Left ventricle myocardium inferior (tissue), 1 donor: ENCODE measurements around the gene SYMPK. TPM values are rescaled to one million over a fixed set of nuclear protein-coding genes. Genes with fewer than 3 reads are reported as not detected.

Source experiments
- DNase-seq: peaks from one replicate; pipeline ENCODE4 v3.0.0-alpha.2; 2020
- H3K27ac ChIP-seq: fragments of 200-600 bp; replicated peaks from 2 replicates; pipeline ENCODE4 v1.8.0; 2021
- H3K27me3 ChIP-seq: fragments of 200-600 bp; 2 replicates; pipeline ENCODE4 v1.8.0; 2021; ENCODE audit warnings: low read depth
- H3K36me3 ChIP-seq: fragments of 200-600 bp; 2 replicates; pipeline ENCODE4 v1.8.0; 2021
- H3K4me1 ChIP-seq: fragments of 200-600 bp; 2 replicates; pipeline ENCODE4 v1.8.0; 2021
- H3K4me3 ChIP-seq: fragments of 200-600 bp; 2 replicates; pipeline ENCODE4 v1.8.0; 2021; ENCODE audit warnings: mild to moderate bottlenecking, moderate library complexity
- H3K9me3 ChIP-seq: fragments of 200-600 bp; replicated peaks from 2 replicates; pipeline ENCODE4 v1.8.0; 2021
- intact Hi-C: fragments of 100-400 bp; cut with micrococcal nuclease; formaldehyde crosslinking; loops from one replicate; pipeline ENCODE4 v1.11.0; 2022
- total RNA-seq: library from RNA; stranded (reverse); fragmentation: NEBNext Ultra II Directional; extraction: Animal tissue kit (Norgen Biotek cat#: 25700); gene quantifications from one replicate; pipeline ENCODE4 v1.2.1, GENCODE V29; 2021
- TF ChIP-seq, protein P1 (sequence below): fragments of 200-600 bp; IDR thresholded peaks from 2 replicates; pipeline ENCODE4 v1.8.0; 2021; ENCODE audit warnings: antibody characterized with exemption, mild to moderate bottlenecking, borderline replicate concordance
- donor health status: DM: no; HTN: yes; CAD: no; lungs with severe emphysema.

SYMPK gene
- total RNA-seq, 1 donor from 2014 or later = 35.9 TPM

GRCh38 chr19:45820413-45821102 is 42.4 kb downstream of the SYMPK start:
- DNase-seq = no peak
- no peak overlapping the region for H3K27ac ChIP-seq
- intact Hi-C loops = no loop called here
- H3K4me3 ChIP-seq = no peak overlapping the region
- peaks cover 21% of the 10 kb centered on the region for H3K4me1 ChIP-seq
- no peaks in the 10 kb centered on the region for H3K9me3 ChIP-seq
- no peaks in the 10 kb centered on the region for H3K27me3 ChIP-seq
- H3K36me3 ChIP-seq = peaks cover 52% of the 10 kb centered on the region
- TF ChIP-seq, protein P1, sequence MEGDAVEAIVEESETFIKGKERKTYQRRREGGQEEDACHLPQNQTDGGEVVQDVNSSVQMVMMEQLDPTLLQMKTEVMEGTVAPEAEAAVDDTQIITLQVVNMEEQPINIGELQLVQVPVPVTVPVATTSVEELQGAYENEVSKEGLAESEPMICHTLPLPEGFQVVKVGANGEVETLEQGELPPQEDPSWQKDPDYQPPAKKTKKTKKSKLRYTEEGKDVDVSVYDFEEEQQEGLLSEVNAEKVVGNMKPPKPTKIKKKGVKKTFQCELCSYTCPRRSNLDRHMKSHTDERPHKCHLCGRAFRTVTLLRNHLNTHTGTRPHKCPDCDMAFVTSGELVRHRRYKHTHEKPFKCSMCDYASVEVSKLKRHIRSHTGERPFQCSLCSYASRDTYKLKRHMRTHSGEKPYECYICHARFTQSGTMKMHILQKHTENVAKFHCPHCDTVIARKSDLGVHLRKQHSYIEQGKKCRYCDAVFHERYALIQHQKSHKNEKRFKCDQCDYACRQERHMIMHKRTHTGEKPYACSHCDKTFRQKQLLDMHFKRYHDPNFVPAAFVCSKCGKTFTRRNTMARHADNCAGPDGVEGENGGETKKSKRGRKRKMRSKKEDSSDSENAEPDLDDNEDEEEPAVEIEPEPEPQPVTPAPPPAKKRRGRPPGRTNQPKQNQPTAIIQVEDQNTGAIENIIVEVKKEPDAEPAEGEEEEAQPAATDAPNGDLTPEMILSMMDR = no peak

GRCh38 chr19:45819769-45820168 is 43.2 kb downstream of the SYMPK start:
- Histone ChIP-seq H3K4me3 (no peak overlapping the region), H3K4me1 (peaks cover 29% of the 10 kb centered on the region), H3K27me3 (peaks cover 8% of the 10 kb centered on the region), H3K9me3 (no peaks in the 10 kb centered on the region), H3K27ac (no peak overlapping the region), H3K36me3 (peaks cover 44% of the 10 kb centered on the region)
- intact Hi-C loops = no loop called here
- TF ChIP-seq, protein P1 = no peak
- no peak for DNase-seq

GRCh38 chr19:45817725-45818301 is 45.1 kb downstream of the SYMPK start:
- intact Hi-C loops = no loop called here
- Histone ChIP-seq H3K4me3 (no peak overlapping the region), H3K36me3 (peaks cover 26% of the 10 kb centered on the region), H3K9me3 (no peaks in the 10 kb centered on the region), H3K27me3 (peaks cover 11% of the 10 kb centered on the region), H3K27ac (no peak overlapping the region), H3K4me1 (peaks cover 27% of the 10 kb centered on the region)
- TF ChIP-seq, protein P1 = no peak
- no peak for DNase-seq

- Histone ChIP-seq H3K36me3 (peaks cover 20% of the 10 kb centered on the region), H3K9me3 (no peaks in the 10 kb centered on the region), H3K4me3 (no peak overlapping the region), H3K27me3 (peaks cover 11% of the 10 kb centered on the region), H3K27ac (no peak overlapping the region), H3K4me1 (peaks cover 27% of the 10 kb centered on the region)
- peak; percentile 93 for DNase-seq
- TF ChIP-seq, protein P1 = peak; percentile 96
- intact Hi-C loops = no loop called here
Observed at GRCh38 chr19:45817010-45817724, 45.8 kb downstream of the SYMPK start.

DNA sequence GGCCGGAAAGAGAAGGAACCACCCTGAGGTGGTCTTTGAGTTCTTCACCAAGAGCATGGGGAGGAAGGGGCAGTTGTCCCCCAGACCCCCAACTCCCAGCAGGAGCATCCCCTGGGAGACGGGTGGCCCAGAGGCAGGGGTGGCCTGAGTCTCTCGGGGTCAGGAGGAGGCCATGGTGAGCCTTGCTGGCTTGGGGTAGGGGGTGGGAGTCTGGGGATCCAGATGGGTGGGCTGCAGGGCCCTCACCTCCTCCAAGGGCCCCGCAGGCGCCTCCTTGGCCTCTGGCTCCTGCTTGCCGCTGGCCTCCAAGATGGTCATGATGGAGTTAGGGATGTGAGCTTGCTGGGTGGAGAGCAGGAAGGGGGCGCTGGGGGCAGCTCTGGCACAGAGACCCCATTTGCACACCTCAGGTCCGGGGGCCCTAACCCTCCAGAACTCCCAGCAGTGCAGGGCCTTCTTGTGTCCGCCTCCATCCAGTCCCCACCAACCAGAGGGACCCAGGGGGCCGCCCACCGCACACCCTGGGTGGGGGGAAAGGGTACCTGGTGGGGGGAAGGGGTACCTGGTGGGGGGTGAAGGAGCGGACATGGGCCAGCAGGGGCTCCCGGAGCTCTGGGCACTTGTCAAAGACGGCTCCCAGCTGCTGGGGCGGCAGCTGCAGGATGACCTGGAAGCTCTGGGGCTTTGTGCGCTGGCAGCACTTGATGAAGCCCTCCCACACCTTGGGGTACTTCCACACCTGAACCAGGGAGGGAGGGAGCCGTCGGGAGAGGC is 46.5 kb downstream of the SYMPK start:
- H3K4me3 ChIP-seq = peak overlapping the region; percentile 66
- no peak for DNase-seq
- peak overlapping the region; percentile 15 for H3K27ac ChIP-seq
- H3K4me1 ChIP-seq = peaks cover 27% of the 10 kb centered on the region
- intact Hi-C loops = no loop called here
- no peaks in the 10 kb centered on the region for H3K9me3 ChIP-seq
- peaks cover 17% of the 10 kb centered on the region for H3K36me3 ChIP-seq
- H3K27me3 ChIP-seq = peaks cover 11% of the 10 kb centered on the region
- TF ChIP-seq, protein P1 = no peak
